Measurements from ENCODE around the gene ALOX15B. TPM values are rescaled to one million over a fixed set of nuclear protein-coding genes. Genes with fewer than 3 reads are reported as not detected.
A peak's percentile ranks its signal among the peaks of the same experiment; 100 is the strongest.

ALOX15B gene
- total and polyA plus RNA-seq, 9 of the 15 experiments (the other 6 are each of a cell fraction or from before 2014, with no cell fraction given) = 0.04 TPM; not detected in 8

- TF ChIP-seq CTCF (IDR thresholded peaks at IDR 0.05 in 2 of 3, conservative IDR thresholded peaks at IDR 0.05 in 1 of 3; ENCODE audit: insufficient read depth in 2 of 3, low read depth in 1 of 3, low read length in 3 of 3) (peak; percentile 64 to 82 (median 72)), HNRNPLL (IDR thresholded peaks at IDR 0.05; ENCODE audit: low read depth, low read length, poor library complexity, severe bottlenecking) (no peak), GTF3C2 (IDR thresholded peaks at IDR 0.05; ENCODE audit: borderline replicate concordance, extremely low read depth, insufficient read length) (no peak), RAD21 (CRISPR knock-in tag; conservative IDR thresholded peaks at IDR 0.05 in 1 of 2, IDR thresholded peaks at IDR 0.05 in 1 of 2) (peak; percentile 47 to 71)
Measured at GRCh38 chr17:8016632-8017424, 22.0 kb upstream of the ALOX15B start (continued).
